ENCODE results near the gene CSF2RB.

DNA sequence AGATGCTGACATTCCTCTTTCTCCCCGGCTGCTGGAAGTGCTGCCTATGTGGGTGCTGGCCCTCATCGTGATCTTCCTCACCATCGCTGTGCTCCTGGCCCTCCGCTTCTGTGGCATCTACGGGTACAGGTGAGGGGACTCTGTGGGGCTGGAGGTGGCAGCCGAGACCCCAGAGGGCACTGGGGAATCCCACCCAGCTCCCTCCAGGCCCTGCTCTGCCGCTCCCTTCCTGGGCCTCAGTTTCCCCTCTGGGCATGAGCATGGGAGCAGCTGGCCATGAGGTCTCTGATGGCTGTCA is 21.8 kb downstream of the CSF2RB start:
- TF ChIP-seq, protein P1, sequence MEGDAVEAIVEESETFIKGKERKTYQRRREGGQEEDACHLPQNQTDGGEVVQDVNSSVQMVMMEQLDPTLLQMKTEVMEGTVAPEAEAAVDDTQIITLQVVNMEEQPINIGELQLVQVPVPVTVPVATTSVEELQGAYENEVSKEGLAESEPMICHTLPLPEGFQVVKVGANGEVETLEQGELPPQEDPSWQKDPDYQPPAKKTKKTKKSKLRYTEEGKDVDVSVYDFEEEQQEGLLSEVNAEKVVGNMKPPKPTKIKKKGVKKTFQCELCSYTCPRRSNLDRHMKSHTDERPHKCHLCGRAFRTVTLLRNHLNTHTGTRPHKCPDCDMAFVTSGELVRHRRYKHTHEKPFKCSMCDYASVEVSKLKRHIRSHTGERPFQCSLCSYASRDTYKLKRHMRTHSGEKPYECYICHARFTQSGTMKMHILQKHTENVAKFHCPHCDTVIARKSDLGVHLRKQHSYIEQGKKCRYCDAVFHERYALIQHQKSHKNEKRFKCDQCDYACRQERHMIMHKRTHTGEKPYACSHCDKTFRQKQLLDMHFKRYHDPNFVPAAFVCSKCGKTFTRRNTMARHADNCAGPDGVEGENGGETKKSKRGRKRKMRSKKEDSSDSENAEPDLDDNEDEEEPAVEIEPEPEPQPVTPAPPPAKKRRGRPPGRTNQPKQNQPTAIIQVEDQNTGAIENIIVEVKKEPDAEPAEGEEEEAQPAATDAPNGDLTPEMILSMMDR (IDR thresholded peaks at IDR 0.05) = no peak
- TF ChIP-seq EZH2 (IDR thresholded peaks at IDR 0.05) = no peak
- TF ChIP-seq EZH2phosphoT487 (IDR thresholded peaks at IDR 0.05) = no peak
